ENCODE data around the gene FAM193A. TPM values are rescaled to one million over a fixed set of nuclear protein-coding genes. Genes with fewer than 3 reads are reported as not detected.

Gene FAM193A
- total RNA-seq, 1 experiment from 2014 or later = 13.6 TPM

GRCh38 chr4:2672082-2672481 lies 135.6 kb downstream of the FAM193A start:
- H3K4me2 ChIP-seq (ENCODE audit: low read length) = no peak overlapping the region
- H2AFZ ChIP-seq (ENCODE audit: low read length) = no peak overlapping the region
- ATAC-seq (no peak), DNase-seq (no peak)
- H3K4me1 ChIP-seq (ENCODE audit: insufficient read depth, low read length) = no peaks in the 10 kb centered on the region
- H3K4me3 ChIP-seq (ENCODE audit: low read length) = no peak overlapping the region
- no TSS peak for BruUV-seq (replicated peaks)
- no peak overlapping the region for H3K27ac ChIP-seq (ENCODE audit: low read length)
- no peaks in the 10 kb centered on the region for H4K20me1 ChIP-seq (ENCODE audit: low read length)
- peaks cover 9% of the 10 kb centered on the region; the same call in 1 of the 2 replicates for H3K36me3 ChIP-seq (ENCODE audit: low read depth, low read length)
- H3F3A ChIP-seq (ENCODE audit: low read length, unreplicated experiment) = no peaks in the 10 kb centered on the region
- TF ChIP-seq EZH2phosphoT487 (IDR thresholded peaks at IDR 0.05; ENCODE audit: borderline replicate concordance, low read length) = no peak
- no peak for TF ChIP-seq EZH2 (IDR thresholded peaks at IDR 0.05; ENCODE audit: low read length, unreplicated experiment)
- TF ChIP-seq CTCF (conservative IDR thresholded peaks at IDR 0.05; ENCODE audit: low read depth, low read length) = no peak
- peaks cover 4% of the 10 kb centered on the region; the same call in 1 of the 2 replicates for H3K79me2 ChIP-seq (ENCODE audit: low read length)
- intact Hi-C loops (cut with micrococcal nuclease) = no loop called here
- H3K9me2 ChIP-seq (replicated peaks; ENCODE audit: low read length) = no peaks in the 10 kb centered on the region
- no peaks in the 10 kb centered on the region for H3K9me3 ChIP-seq (ENCODE audit: low read length)
- no peaks in the 10 kb centered on the region for H3K27me3 ChIP-seq (ENCODE audit: low read length)
- CTCF ChIA-PET = no interaction called here
- POLR2A ChIA-PET (ENCODE audit: unreplicated experiment) = no interaction called here
- H3K9ac ChIP-seq (ENCODE audit: low read length) = no peak overlapping the region

GRCh38 chr4:2672700-2673099 lies 136.3 kb downstream of the FAM193A start:
- no peak overlapping the region for H3K27ac ChIP-seq (ENCODE audit: low read length)

More at GRCh38 chr4:2672700-2673099, 136.3 kb downstream of the FAM193A start:
- Histone ChIP-seq H4K20me1 (ENCODE audit: low read length) (no peaks in the 10 kb centered on the region), H2AFZ (ENCODE audit: low read length) (no peak overlapping the region), H3K4me1 (ENCODE audit: insufficient read depth, low read length) (no peaks in the 10 kb centered on the region), H3K36me3 (ENCODE audit: low read depth, low read length) (peaks cover 9% of the 10 kb centered on the region; the same call in 1 of the 2 replicates), H3K4me2 (ENCODE audit: low read length) (no peak overlapping the region), H3K9ac (ENCODE audit: low read length) (no peak overlapping the region), H3K9me2 (replicated peaks; ENCODE audit: low read length) (no peaks in the 10 kb centered on the region), H3F3A (ENCODE audit: low read length, unreplicated experiment) (no peaks in the 10 kb centered on the region), H3K27me3 (ENCODE audit: low read length) (no peaks in the 10 kb centered on the region), H3K4me3 (ENCODE audit: low read length) (no peak overlapping the region), H3K9me3 (ENCODE audit: low read length) (no peaks in the 10 kb centered on the region), H3K79me2 (ENCODE audit: low read length) (no peaks in the 10 kb centered on the region)
- ChIA-PET CTCF (interaction anchor here (0.7 kb wide), 1 partner anchor 143 kb away, joined by 3 read pairs; no protein-coding TSS in a partner anchor), POLR2A (ENCODE audit: unreplicated experiment) (no interaction called here)
- intact Hi-C loops (cut with micrococcal nuclease) = no loop called here
- ATAC-seq (no peak), DNase-seq (no peak)
- no peak for TF ChIP-seq CTCF (conservative IDR thresholded peaks at IDR 0.05; ENCODE audit: low read depth, low read length)
- TF ChIP-seq EZH2phosphoT487 (IDR thresholded peaks at IDR 0.05; ENCODE audit: borderline replicate concordance, low read length) = no peak
- TF ChIP-seq EZH2 (IDR thresholded peaks at IDR 0.05; ENCODE audit: low read length, unreplicated experiment) = no peak
- no TSS peak for BruUV-seq (replicated peaks)
